HG03460 (cell line): Measurements from ENCODE around the gene APPL1.
A peak's percentile ranks its signal among the peaks of the same experiment; 100 is the strongest.

Experiments used
- ATAC-seq: cut with Tn5 transposase; IDR thresholded peaks from one replicate; pipeline ENCODE4 v1.9.1; 2021; ENCODE audit not compliant: unreplicated experiment

APPL1 gene

GRCh38 chr3:57227204-57227929, at the start of gene APPL1:
Gene APPL1 (plus strand): TSS chr3:57227729. CDS start chr3:57227884, 155 bp downstream.
- ATAC-seq, result peak; percentile 81

- no peak for ATAC-seq
Observed at GRCh38 chr3:57179580-57180410, 47.7 kb upstream of the APPL1 start.

- ATAC-seq, result no peak
Observed at GRCh38 chr3:57184526-57184925, 43.0 kb upstream of the APPL1 start.

- ATAC-seq, result no peak
Observed at GRCh38 chr3:57192028-57192427, 35.5 kb upstream of the APPL1 start.

GRCh38 chr3:57194641-57195040, 32.9 kb upstream of the APPL1 start:
- no peak for ATAC-seq

- ATAC-seq, result no peak
Observed at GRCh38 chr3:57199895-57200297, 27.6 kb upstream of the APPL1 start, which contains the start of gene HESX1. Gene HESX1 (minus strand): TSS chr3:57199978. CDS start chr3:57199918, 60 bp downstream.

- ATAC-seq, result no peak
Observed at GRCh38 chr3:57206423-57206822, 21.1 kb upstream of the APPL1 start.

GRCh38 chr3:57221883-57222282, 5.6 kb upstream of the APPL1 start:
- no peak for ATAC-seq

GRCh38 chr3:57224856-57225255, 2.7 kb upstream of the APPL1 start:
- no peak for ATAC-seq

- ATAC-seq, result no peak
Observed at GRCh38 chr3:57226176-57226575, 1.4 kb upstream of the APPL1 start.

- peak; percentile 34 for ATAC-seq
Observed at GRCh38 chr3:57227930-57228751, 612 bp downstream of the APPL1 start.

- no peak for ATAC-seq
Observed at GRCh38 chr3:57230006-57230405, 2.5 kb downstream of the APPL1 start.

- ATAC-seq, result no peak
Observed at GRCh38 chr3:57233799-57234198, 6.3 kb downstream of the APPL1 start.

GRCh38 chr3:57234613-57235575, 7.4 kb downstream of the APPL1 start:
- peak; percentile 50 for ATAC-seq

GRCh38 chr3:57244946-57245345, 17.4 kb downstream of the APPL1 start:
- no peak for ATAC-seq

GRCh38 chr3:57252404-57252803, 24.9 kb downstream of the APPL1 start:
- ATAC-seq, result no peak

- no peak for ATAC-seq
Observed at GRCh38 chr3:57256844-57257243, 29.3 kb downstream of the APPL1 start.

GRCh38 chr3:57257678-57258077, 30.1 kb downstream of the APPL1 start:
- ATAC-seq, result no peak

GRCh38 chr3:57261119-57261518, 33.6 kb downstream of the APPL1 start:
- no peak for ATAC-seq

GRCh38 chr3:57261929-57262328, 34.4 kb downstream of the APPL1 start:
- no peak for ATAC-seq
